Vagina (tissue), 2 donors: ENCODE measurements around the gene SPX. TPM values are rescaled to one million over a fixed set of nuclear protein-coding genes. Genes with fewer than 3 reads are reported as not detected.

Experiments used
- DNase-seq, 2 donors: peaks; one replicate each; pipeline ENCODE4 v3.0.0-alpha.2; 2017; ENCODE audit errors: extremely low spot score in 2 of 2
- H3K27ac ChIP-seq: fragments of 200-600 bp; sonication (generic); one replicate; pipeline ENCODE4 v1.5.1; 2019
- H3K27me3 ChIP-seq: fragments of 200-600 bp; sonication (generic); one replicate; pipeline ENCODE4 v1.5.1; 2019
- H3K36me3 ChIP-seq, 2 donors: fragments of 200-600 bp; sonication (generic); one replicate each; pipeline ENCODE4 v1.5.1; 2017 to 2019
- H3K4me1 ChIP-seq: fragments of 200-600 bp; sonication (generic); one replicate; pipeline ENCODE4 v1.5.1; 2019
- H3K4me3 ChIP-seq, 2 donors: fragments of 200-600 bp; sonication (generic); 1 replicate in 1 of 2; 2 replicates in 1 of 2; pipeline ENCODE4 v1.5.1; 2016 to 2019
- H3K9me3 ChIP-seq: fragments of 200-600 bp; sonication (generic); one replicate; pipeline ENCODE4 v1.5.1; 2019
- CTCF ChIP-seq, 3 experiments: fragments of 450-650 bp in 2 of 3; fragments of 200-600 bp in 1 of 3; sonication (generic) in 1 of 3; IDR thresholded peaks; one replicate each; pipeline ENCODE4 v1.5.1; 2017 to 2019; ENCODE audit warnings: antibody characterized with exemption in 3 of 3, mild to moderate bottlenecking in 2 of 3, moderate library complexity in 2 of 3
- POLR2A ChIP-seq, 2 donors: fragments of 450-650 bp; IDR thresholded peaks; one replicate each; pipeline ENCODE4 v1.6.1; 2017; ENCODE audit warnings: antibody characterized with exemption in 2 of 2, mild to moderate bottlenecking in 2 of 2, moderate library complexity in 2 of 2
- POLR2AphosphoS5 ChIP-seq, 2 donors: sonication (generic); formaldehyde crosslinking; IDR thresholded peaks; one replicate each; pipeline ENCODE4 v1.9.0; 2017; ENCODE audit warnings: antibody characterized with exemption in 2 of 2, mild to moderate bottlenecking in 2 of 2, low read depth in 1 of 2; ENCODE audit not compliant: insufficient read depth in 1 of 2
- intact Hi-C: fragments of 100-400 bp; cut with DNase I; formaldehyde crosslinking; loops from one replicate; pipeline ENCODE4 v1.15.1; 2023
- total RNA-seq: library from RNA; depleted of rRNA; stranded (reverse); fragments of >200 nt; gene quantifications from one replicate; pipeline ENCODE4 v1.2.3, GENCODE V29; 2016

Gene SPX
- total RNA-seq, 1 donor from 2014 or later = not detected

- TF ChIP-seq POLR2A (IDR thresholded peaks at IDR 0.05) (no peak), POLR2AphosphoS5 (IDR thresholded peaks at IDR 0.05; ENCODE audit: insufficient read depth in 1 of 2, low read depth in 1 of 2) (no peak), CTCF (IDR thresholded peaks at IDR 0.05) (no peak)
- H3K27me3 ChIP-seq = no peaks in the 10 kb centered on the region
- intact Hi-C loops = no loop called here
- no peak overlapping the region for H3K27ac ChIP-seq
- H3K4me1 ChIP-seq = no peaks in the 10 kb centered on the region
- H3K36me3 ChIP-seq = no peaks in the 10 kb centered on the region
- no peak overlapping the region for H3K4me3 ChIP-seq
- H3K9me3 ChIP-seq = no peaks in the 10 kb centered on the region
- no peak for DNase-seq
These were observed 4.6 kb upstream of the SPX start for GRCh38 chr12:21521541-21521940.

GRCh38 chr12:21523148-21523547, 2.9 kb upstream of the SPX start:
- H3K27ac ChIP-seq = no peak overlapping the region
- peaks cover 13% of the 10 kb centered on the region for H3K4me1 ChIP-seq
- H3K4me3 ChIP-seq = no peak overlapping the region
- no peaks in the 10 kb centered on the region for H3K9me3 ChIP-seq
- H3K27me3 ChIP-seq = no peaks in the 10 kb centered on the region
- no peak for TF ChIP-seq POLR2A (IDR thresholded peaks at IDR 0.05)
- no peak for TF ChIP-seq POLR2AphosphoS5 (IDR thresholded peaks at IDR 0.05; ENCODE audit: insufficient read depth in 1 of 2, low read depth in 1 of 2)
- TF ChIP-seq CTCF (IDR thresholded peaks at IDR 0.05) = no peak
- intact Hi-C loops = no loop called here
- no peak for DNase-seq
- no peaks in the 10 kb centered on the region for H3K36me3 ChIP-seq

- Histone ChIP-seq H3K9me3 (no peaks in the 10 kb centered on the region), H3K36me3 (no peaks in the 10 kb centered on the region), H3K4me3 (peak overlapping the region; percentile 46 to 49), H3K27me3 (no peaks in the 10 kb centered on the region), H3K4me1 (peaks cover 15% of the 10 kb centered on the region), H3K27ac (no peak overlapping the region)
- TF ChIP-seq POLR2AphosphoS5 (IDR thresholded peaks at IDR 0.05; ENCODE audit: insufficient read depth in 1 of 2, low read depth in 1 of 2) = no peak
- no peak for TF ChIP-seq POLR2A (IDR thresholded peaks at IDR 0.05)
- no peak for TF ChIP-seq CTCF (IDR thresholded peaks at IDR 0.05)
- intact Hi-C loops = no loop called here
- no peak for DNase-seq
These were observed 737 bp downstream of the SPX start for GRCh38 chr12:21526721-21527345.

- intact Hi-C loops = no loop called here
- Histone ChIP-seq H3K27ac (no peak overlapping the region), H3K36me3 (no peaks in the 10 kb centered on the region), H3K4me3 (peak overlapping the region; percentile 46 to 49), H3K9me3 (no peaks in the 10 kb centered on the region), H3K4me1 (peaks cover 15% of the 10 kb centered on the region), H3K27me3 (no peaks in the 10 kb centered on the region)
- TF ChIP-seq CTCF (IDR thresholded peaks at IDR 0.05) (no peak), POLR2AphosphoS5 (IDR thresholded peaks at IDR 0.05; ENCODE audit: insufficient read depth in 1 of 2, low read depth in 1 of 2) (no peak), POLR2A (IDR thresholded peaks at IDR 0.05) (no peak)
- DNase-seq = no peak
These were observed 1.5 kb downstream of the SPX start for GRCh38 chr12:21527451-21528180.

GRCh38 chr12:21528953-21529352, 2.9 kb downstream of the SPX start:
- Histone ChIP-seq H3K9me3 (no peaks in the 10 kb centered on the region), H3K4me3 (no peak overlapping the region), H3K36me3 (no peaks in the 10 kb centered on the region), H3K27me3 (no peaks in the 10 kb centered on the region), H3K4me1 (peaks cover 15% of the 10 kb centered on the region), H3K27ac (no peak overlapping the region)
- TF ChIP-seq POLR2AphosphoS5 (IDR thresholded peaks at IDR 0.05; ENCODE audit: insufficient read depth in 1 of 2, low read depth in 1 of 2) = no peak
- TF ChIP-seq POLR2A (IDR thresholded peaks at IDR 0.05) = no peak
- TF ChIP-seq CTCF (IDR thresholded peaks at IDR 0.05) = no peak
- intact Hi-C loops = no loop called here
- DNase-seq = no peak
